Astrocyte (in vitro differentiated cells and primary cell): ENCODE data around the gene RNPEP. TPM values are rescaled to one million over a fixed set of nuclear protein-coding genes. Genes with fewer than 3 reads are reported as not detected.

Experiments used
- DNase-seq: peaks from one replicate; pipeline ENCODE4 v3.0.0-alpha.2; 2010; ENCODE audit warnings: low read depth
- FAIRE-seq: peaks from 2 replicates; lab custom pipeline; 2011; peaks lifted over from hg19 to GRCh38; lab: Jason Lieb, UNC
- H2AFZ ChIP-seq: 2 replicates; pipeline ENCODE4 v1.6.0; 2012; ENCODE audit warnings: low read depth, low read length, inconsistent platforms
- H3K27ac ChIP-seq: 2 replicates; pipeline ENCODE4 v1.5.1; 2011; ENCODE audit warnings: low read depth, low read length, inconsistent platforms
- H3K27me3 ChIP-seq: 2 replicates; pipeline ENCODE4 v1.6.0; 2011; ENCODE audit warnings: low read length, inconsistent platforms; ENCODE audit not compliant: insufficient read depth
- H3K36me3 ChIP-seq: 2 replicates; pipeline ENCODE4 v1.5.1; 2011; ENCODE audit warnings: low read length, inconsistent platforms; ENCODE audit not compliant: insufficient read depth
- H3K4me1 ChIP-seq: 2 replicates; pipeline ENCODE4 v1.5.1; 2011; ENCODE audit warnings: low read length, inconsistent platforms; ENCODE audit not compliant: insufficient read depth
- H3K4me2 ChIP-seq: 2 replicates; pipeline ENCODE4 v1.6.0; 2012; ENCODE audit warnings: low read length, inconsistent platforms
- H3K4me3 ChIP-seq: 2 replicates; pipeline ENCODE4 v1.5.1; 2011; ENCODE audit warnings: low read depth, mild to moderate bottlenecking, low read length, inconsistent platforms; ENCODE audit not compliant: insufficient read depth
- H3K79me2 ChIP-seq: 2 replicates; pipeline ENCODE4 v1.6.0; 2012; ENCODE audit warnings: mild to moderate bottlenecking, low read length, inconsistent platforms; ENCODE audit not compliant: insufficient read depth
- H3K9ac ChIP-seq: 2 replicates; pipeline ENCODE4 v1.6.0; 2012; ENCODE audit warnings: mild to moderate bottlenecking, low read length, inconsistent platforms
- H3K9me3 ChIP-seq: 2 replicates; pipeline ENCODE4 v1.5.1; 2012; ENCODE audit warnings: low read depth, mild to moderate bottlenecking, low read length, inconsistent platforms; ENCODE audit not compliant: insufficient read depth
- H4K20me1 ChIP-seq: 2 replicates; pipeline ENCODE4 v1.6.0; 2012; ENCODE audit warnings: low read length, inconsistent platforms; ENCODE audit not compliant: insufficient read depth
- H3K27ac Mint-ChIP-seq: one replicate; pipeline ENCODE4 v1.8.0; 2021; ENCODE audit warnings: mild to moderate bottlenecking, mixed read lengths; ENCODE audit not compliant: unreplicated experiment
- H3K27me3 Mint-ChIP-seq: one replicate; pipeline ENCODE4 v1.8.0; 2021; ENCODE audit warnings: low read depth, mixed read lengths; ENCODE audit not compliant: unreplicated experiment
- H3K36me3 Mint-ChIP-seq: one replicate; pipeline ENCODE4 v1.8.0; 2021; ENCODE audit warnings: low read depth, mixed read lengths; ENCODE audit not compliant: unreplicated experiment
- H3K4me1 Mint-ChIP-seq: one replicate; pipeline ENCODE4 v1.8.0; 2021; ENCODE audit warnings: low read depth, mixed read lengths; ENCODE audit not compliant: unreplicated experiment
- H3K4me3 Mint-ChIP-seq: one replicate; pipeline ENCODE4 v1.8.0; 2021; ENCODE audit warnings: mild to moderate bottlenecking, moderate library complexity, mixed read lengths; ENCODE audit not compliant: unreplicated experiment
- H3K9me3 Mint-ChIP-seq: one replicate; pipeline ENCODE4 v1.8.0; 2021; ENCODE audit warnings: mild to moderate bottlenecking, mixed read lengths; ENCODE audit not compliant: unreplicated experiment
- EZH2 ChIP-seq: IDR thresholded peaks from 2 replicates; pipeline ENCODE4 v1.6.1; 2012; ENCODE audit warnings: mild to moderate bottlenecking, low read length, inconsistent platforms; ENCODE audit not compliant: insufficient read depth
- total RNA-seq: library from RNA; stranded (reverse); gene quantifications from 2 replicates; pipeline ENCODE4 v1.2.1, GENCODE V29; 2021
- TF ChIP-seq, protein P1 (sequence below): IDR thresholded peaks from 2 replicates; pipeline ENCODE4 v1.5.1; 2011; ENCODE audit warnings: low read depth, mild to moderate bottlenecking, inconsistent platforms, low read length, moderate library complexity; ENCODE audit not compliant: insufficient read depth

The RNPEP gene
- total RNA-seq, 1 donor from 2014 or later = 68.9 TPM

DNA sequence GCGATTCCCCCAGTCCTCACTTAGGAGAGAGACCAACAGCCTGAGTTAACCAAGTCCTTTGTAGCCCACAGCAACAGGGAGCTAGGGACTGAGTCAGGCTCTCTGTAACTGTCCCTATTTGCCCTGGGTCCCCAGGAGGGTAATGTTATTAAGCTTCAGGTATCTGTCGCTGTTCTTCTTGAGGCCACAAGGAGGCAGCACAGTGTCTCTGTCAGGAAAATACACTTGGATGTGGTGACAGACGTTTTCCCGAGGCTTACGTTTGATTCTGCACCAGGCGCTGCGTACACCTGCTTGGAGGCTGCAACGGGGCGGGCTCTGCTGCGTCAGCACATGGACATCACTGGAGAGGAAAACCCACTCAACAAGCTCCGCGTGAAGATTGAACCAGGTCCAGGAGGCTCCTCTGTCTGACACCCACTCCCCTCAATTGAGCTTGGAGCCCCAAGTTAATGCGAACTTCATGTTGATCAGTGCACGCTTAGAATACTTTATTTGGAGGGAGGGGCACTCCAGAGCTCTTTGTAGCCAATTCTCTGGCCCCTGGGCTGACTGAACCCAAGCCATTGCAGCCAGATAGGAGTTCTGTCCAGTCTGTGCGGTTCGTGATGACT, 17.3 kb downstream of the RNPEP start:
- Histone ChIP-seq H3K9me3 (no peaks in the 10 kb centered on the region), H3K79me2 (no peaks in the 10 kb centered on the region), H3K9ac (no peak overlapping the region), H3K36me3 (peaks cover 56% of the 10 kb centered on the region), H3K27ac (no peak overlapping the region), H3K4me1 (no peaks in the 10 kb centered on the region), H2AFZ (no peak overlapping the region), H3K27me3 (no peaks in the 10 kb centered on the region), H4K20me1 (peaks cover 15% of the 10 kb centered on the region), H3K4me3 (no peak overlapping the region), H3K4me2 (no peak overlapping the region)
- Mint-ChIP-seq H3K4me3 (no peak overlapping the region), H3K4me1 (no peaks in the 10 kb centered on the region), H3K27me3 (no peaks in the 10 kb centered on the region), H3K36me3 (peaks cover 42% of the 10 kb centered on the region), H3K27ac (no peak overlapping the region), H3K9me3 (no peaks in the 10 kb centered on the region)
- DNase-seq = no peak
- TF ChIP-seq EZH2 = no peak
- TF ChIP-seq, protein P1, sequence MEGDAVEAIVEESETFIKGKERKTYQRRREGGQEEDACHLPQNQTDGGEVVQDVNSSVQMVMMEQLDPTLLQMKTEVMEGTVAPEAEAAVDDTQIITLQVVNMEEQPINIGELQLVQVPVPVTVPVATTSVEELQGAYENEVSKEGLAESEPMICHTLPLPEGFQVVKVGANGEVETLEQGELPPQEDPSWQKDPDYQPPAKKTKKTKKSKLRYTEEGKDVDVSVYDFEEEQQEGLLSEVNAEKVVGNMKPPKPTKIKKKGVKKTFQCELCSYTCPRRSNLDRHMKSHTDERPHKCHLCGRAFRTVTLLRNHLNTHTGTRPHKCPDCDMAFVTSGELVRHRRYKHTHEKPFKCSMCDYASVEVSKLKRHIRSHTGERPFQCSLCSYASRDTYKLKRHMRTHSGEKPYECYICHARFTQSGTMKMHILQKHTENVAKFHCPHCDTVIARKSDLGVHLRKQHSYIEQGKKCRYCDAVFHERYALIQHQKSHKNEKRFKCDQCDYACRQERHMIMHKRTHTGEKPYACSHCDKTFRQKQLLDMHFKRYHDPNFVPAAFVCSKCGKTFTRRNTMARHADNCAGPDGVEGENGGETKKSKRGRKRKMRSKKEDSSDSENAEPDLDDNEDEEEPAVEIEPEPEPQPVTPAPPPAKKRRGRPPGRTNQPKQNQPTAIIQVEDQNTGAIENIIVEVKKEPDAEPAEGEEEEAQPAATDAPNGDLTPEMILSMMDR = peak; percentile 82
- no peak for FAIRE-seq

DNA sequence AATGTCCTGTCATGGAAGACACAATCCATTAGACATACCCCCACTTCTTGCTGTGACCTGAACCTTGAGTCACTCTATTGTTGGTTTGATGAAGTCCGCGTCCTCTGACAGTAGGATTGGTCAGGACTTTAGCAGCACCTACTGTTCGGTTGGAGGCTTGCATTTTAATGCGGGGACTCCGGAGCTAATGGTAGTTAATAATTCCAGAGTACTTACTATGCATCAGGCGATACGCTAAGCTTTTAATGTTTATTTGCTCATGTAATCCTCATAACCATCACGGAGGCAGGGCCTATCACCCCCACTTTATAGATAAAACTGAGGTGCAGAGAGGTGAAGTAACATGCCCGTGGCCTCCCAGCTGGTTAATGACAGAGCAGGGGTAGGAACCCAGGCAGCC, 20.1 kb downstream of the RNPEP start:
- H3K4me1 Mint-ChIP-seq = peaks cover 4% of the 10 kb centered on the region
- Histone ChIP-seq H3K36me3 (peaks cover 49% of the 10 kb centered on the region), H3K4me2 (no peak overlapping the region), H4K20me1 (peaks cover 30% of the 10 kb centered on the region), H3K27ac (no peak overlapping the region), H3K9ac (no peak overlapping the region), H3K79me2 (no peaks in the 10 kb centered on the region), H3K4me3 (no peak overlapping the region), H3K4me1 (no peaks in the 10 kb centered on the region), H3K9me3 (no peaks in the 10 kb centered on the region), H3K27me3 (no peaks in the 10 kb centered on the region), H2AFZ (no peak overlapping the region)
- H3K4me3 Mint-ChIP-seq = no peak overlapping the region
- DNase-seq (no peak), FAIRE-seq (no peak)
- no peaks in the 10 kb centered on the region for H3K27me3 Mint-ChIP-seq
- peaks cover 33% of the 10 kb centered on the region for H3K36me3 Mint-ChIP-seq
- no peak for TF ChIP-seq EZH2
- TF ChIP-seq, protein P1 = no peak
- no peak overlapping the region for H3K27ac Mint-ChIP-seq
- H3K9me3 Mint-ChIP-seq = no peaks in the 10 kb centered on the region

DNA sequence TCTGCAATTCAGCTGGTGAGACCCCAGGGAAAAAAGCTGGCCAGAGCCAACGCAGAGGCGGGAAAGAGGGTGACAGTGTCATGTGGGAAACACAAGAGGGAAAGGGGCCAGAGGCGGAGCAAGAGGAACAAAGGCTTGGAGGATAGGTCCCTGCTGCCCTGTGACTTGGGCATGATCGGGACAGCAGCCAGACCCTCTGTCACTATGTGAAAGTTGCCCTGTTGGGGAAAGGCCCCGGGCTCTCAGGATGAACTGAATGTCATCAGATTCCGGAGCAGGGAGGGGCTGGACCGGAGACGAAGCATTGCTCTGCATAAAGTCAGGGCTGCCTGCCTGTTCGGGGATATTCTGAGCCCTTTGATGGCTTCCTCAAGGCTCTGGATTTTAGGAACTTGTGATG, 22.3 kb downstream of the RNPEP start:
- Histone ChIP-seq H3K79me2 (no peaks in the 10 kb centered on the region), H3K9ac (no peak overlapping the region), H4K20me1 (peaks cover 29% of the 10 kb centered on the region), H3K27me3 (no peaks in the 10 kb centered on the region), H3K4me1 (no peaks in the 10 kb centered on the region), H3K4me3 (no peak overlapping the region), H2AFZ (no peak overlapping the region), H3K9me3 (no peaks in the 10 kb centered on the region), H3K36me3 (peaks cover 41% of the 10 kb centered on the region), H3K27ac (no peak overlapping the region), H3K4me2 (no peak overlapping the region)
- Mint-ChIP-seq H3K9me3 (no peaks in the 10 kb centered on the region), H3K27me3 (no peaks in the 10 kb centered on the region), H3K4me3 (no peak overlapping the region), H3K36me3 (peaks cover 24% of the 10 kb centered on the region), H3K4me1 (peaks cover 9% of the 10 kb centered on the region), H3K27ac (no peak overlapping the region)
- no peak for FAIRE-seq
- TF ChIP-seq EZH2 = no peak
- TF ChIP-seq, protein P1 = no peak
- no peak for DNase-seq
